SK-N-SH (cell line): ENCODE data around the gene WDR33. TPM values are rescaled to one million over a fixed set of nuclear protein-coding genes. Genes with fewer than 3 reads are reported as not detected.
"Not testable (repeated sequence)": the region's sequence is repeated elsewhere in the genome, so short reads cannot be mapped to it uniquely, and the experiment has no call there.

Experiments used
- CTCF ChIA-PET: fragments of 300-600, 350-600 bp; formaldehyde crosslinking; extraction: SDS; loops from one replicate; lab custom pipeline; 2021; lab: Yijun Ruan, JAX
- POLR2A ChIA-PET: fragments of 350-600 bp; sonication (Branson Sonifier 250); formaldehyde crosslinking; extraction: SDS; loops from one replicate; lab custom pipeline; 2020; ENCODE audit warnings: antibody characterized with exemption, inconsistent platforms; lab: Yijun Ruan, JAX
- DNase-seq: peaks from one replicate; pipeline ENCODE4 v3.0.0; 2012
- H2AFZ ChIP-seq: fragments of 200-600 bp; sonication (generic); 2 replicates; pipeline ENCODE4 v1.8.1; 2016; ENCODE audit warnings: antibody characterized with exemption, mild to moderate bottlenecking, low read depth
- H3F3A ChIP-seq: fragments of 200-600 bp; sonication (generic); replicated peaks from 2 replicates; pipeline ENCODE3; 2016; ENCODE audit warnings: antibody characterized with exemption, mild to moderate bottlenecking; ENCODE audit not compliant: insufficient read depth
- H3K27ac ChIP-seq, 2 experiments: fragments of 200-500 bp in 1 of 2; fragments of 200-600 bp in 1 of 2; sonication (Bioruptor generic) in 1 of 2; sonication (generic), shearing (Covaris generic) in 1 of 2; 2 replicates each; pipeline versions ENCODE4 v1.5.1 to v1.6.1; 2014 to 2016; ENCODE audit warnings: low read depth in 2 of 2, inconsistent platforms in 1 of 2, low read length in 1 of 2, mild to moderate bottlenecking in 1 of 2, mixed read lengths in 1 of 2
- H3K27me3 ChIP-seq: fragments of 200-600 bp; sonication (generic), shearing (Covaris generic); 2 replicates; pipeline ENCODE4 v1.6.1; 2016; ENCODE audit warnings: mixed run types; ENCODE audit not compliant: insufficient read depth
- H3K36me3 ChIP-seq, 2 experiments: fragments of 200-500 bp in 1 of 2; fragments of 200-600 bp in 1 of 2; sonication (Bioruptor generic) in 1 of 2; sonication (generic) in 1 of 2; replicated peaks in 1 of 2; 2 replicates each; pipeline versions ENCODE3 to v1.5.1; 2014 to 2016; ENCODE audit warnings: low read length in 1 of 2, mild to moderate bottlenecking in 1 of 2; ENCODE audit not compliant: insufficient read depth in 2 of 2, control insufficient read depth in 1 of 2
- H3K4me1 ChIP-seq, 2 experiments: fragments of 200-500 bp in 1 of 2; fragments of 200-600 bp in 1 of 2; sonication (Bioruptor generic) in 1 of 2; sonication (generic), shearing (Covaris generic) in 1 of 2; 2 replicates each; pipeline versions ENCODE4 v1.5.1 to v1.6.1; 2014 to 2016; ENCODE audit warnings: low read depth in 1 of 2, low read length in 1 of 2, mixed run types in 1 of 2; ENCODE audit not compliant: insufficient read depth in 2 of 2, control insufficient read depth in 1 of 2
- H3K4me2 ChIP-seq: fragments of 200-600 bp; sonication (generic), shearing (Covaris generic); 2 replicates; pipeline ENCODE4 v1.6.1; 2017; ENCODE audit warnings: mixed run types
- H3K4me3 ChIP-seq, 2 experiments: fragments of 200-500 bp in 1 of 2; fragments of 200-600 bp in 1 of 2; sonication (Bioruptor generic) in 1 of 2; sonication (generic), shearing (Covaris generic) in 1 of 2; 2 replicates each; pipeline versions ENCODE4 v1.5.1 to v1.8.1; 2014 to 2016; ENCODE audit warnings: low read depth in 2 of 2, inconsistent platforms in 1 of 2, low read length in 1 of 2, mild to moderate bottlenecking in 1 of 2, mixed read lengths in 1 of 2, moderate library complexity in 1 of 2
- H3K79me2 ChIP-seq: fragments of 200-600 bp; sonication (generic); 2 replicates; pipeline ENCODE4 v1.8.1; 2017; ENCODE audit warnings: mild to moderate bottlenecking; ENCODE audit not compliant: insufficient read depth
- H3K9ac ChIP-seq: fragments of 200-600 bp; sonication (generic); 2 replicates; pipeline ENCODE4 v1.6.1; 2017; ENCODE audit warnings: mixed run types
- H3K9me2 ChIP-seq: fragments of 200-600 bp; sonication (generic); 2 replicates; pipeline ENCODE4 v1.6.1; 2017; ENCODE audit warnings: mixed run types
- H3K9me3 ChIP-seq: fragments of 200-600 bp; sonication (generic); 2 replicates; pipeline ENCODE4 v1.6.1; 2017; ENCODE audit warnings: mixed run types, mild to moderate bottlenecking, moderate library complexity
- H4K20me1 ChIP-seq: fragments of 200-600 bp; sonication (generic); 2 replicates; pipeline ENCODE4 v1.6.1; 2017; ENCODE audit warnings: mild to moderate bottlenecking, mixed run types; ENCODE audit not compliant: insufficient read depth
- ELF1 ChIP-seq: IDR thresholded peaks from 2 replicates; pipeline ENCODE4 v1.4.0; 2012
- EZH2phosphoT487 ChIP-seq: fragments of 200-600 bp; sonication (generic); IDR thresholded peaks from 2 replicates; pipeline ENCODE4 v1.6.1; 2017; ENCODE audit warnings: low read depth, mixed run types, mild to moderate bottlenecking, antibody characterized with exemption, moderate library complexity, borderline replicate concordance
- FOSL2 ChIP-seq: IDR thresholded peaks from 2 replicates; pipeline ENCODE4 v1.4.0; 2012; ENCODE audit warnings: low read depth, mild to moderate bottlenecking, moderate library complexity, borderline replicate concordance
- JUND ChIP-seq: IDR thresholded peaks from 2 replicates; pipeline ENCODE4 v1.4.0; 2012
- MEF2A ChIP-seq: IDR thresholded peaks from 2 replicates; pipeline ENCODE4 v1.4.0; 2012; ENCODE audit warnings: low read depth, borderline replicate concordance
- RCOR1 ChIP-seq: fragments of 150-350 bp; IDR thresholded peaks from 2 replicates; pipeline ENCODE4 v1.6.1; 2017; ENCODE audit warnings: antibody characterized with exemption, low read length
- WGBS: methylation state at CpG from one replicate; pipeline ENCODE4 v1.1.6; 2017; ENCODE audit warnings: low lambda C conversion rate; 5-methylcytosine and 5-hydroxymethylcytosine counted together
- polyA plus RNA-seq, 3 experiments: library from polyadenylated mRNA; depleted of rRNA; stranded (reverse); fragments of >200 nt; gene quantifications; 2 replicates each; pipeline ENCODE4 v1.2.3, GENCODE V29; 2012
- TF ChIP-seq, protein P1 (sequence below): fragments of 200-600 bp; sonication (generic); IDR thresholded peaks from 2 replicates; pipeline ENCODE4 v1.6.1; 2017; ENCODE audit warnings: antibody characterized with exemption, mild to moderate bottlenecking, moderate library complexity

Gene WDR33
- polyA plus RNA-seq, 1 of the 3 experiments (the other 2 are of a cell fraction): 12.4 TPM

DNA sequence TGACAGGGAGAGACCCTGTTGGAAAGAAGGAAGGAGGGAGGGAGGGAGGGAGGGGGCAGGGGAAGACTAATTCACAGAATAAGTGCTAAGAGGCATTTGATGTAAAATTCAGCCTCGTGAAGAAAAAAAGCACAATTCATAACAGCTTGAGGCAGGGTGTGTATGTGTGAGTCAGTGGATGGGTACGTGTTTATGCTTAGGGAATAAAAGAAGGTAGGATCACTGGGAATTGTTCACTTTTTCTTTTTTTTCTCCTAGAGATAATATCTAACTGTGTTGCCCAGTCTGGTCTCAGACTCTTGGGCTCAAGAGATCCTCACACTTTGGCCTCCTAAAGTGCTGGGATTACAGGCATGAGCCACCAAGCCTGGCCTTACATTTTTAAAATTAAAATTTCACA is 39.2 kb downstream of the WDR33 start (continued):
- TF ChIP-seq EZH2phosphoT487 (no peak), RCOR1 (no peak), MEF2A (no peak), JUND (no peak)
- TF ChIP-seq, protein P1, sequence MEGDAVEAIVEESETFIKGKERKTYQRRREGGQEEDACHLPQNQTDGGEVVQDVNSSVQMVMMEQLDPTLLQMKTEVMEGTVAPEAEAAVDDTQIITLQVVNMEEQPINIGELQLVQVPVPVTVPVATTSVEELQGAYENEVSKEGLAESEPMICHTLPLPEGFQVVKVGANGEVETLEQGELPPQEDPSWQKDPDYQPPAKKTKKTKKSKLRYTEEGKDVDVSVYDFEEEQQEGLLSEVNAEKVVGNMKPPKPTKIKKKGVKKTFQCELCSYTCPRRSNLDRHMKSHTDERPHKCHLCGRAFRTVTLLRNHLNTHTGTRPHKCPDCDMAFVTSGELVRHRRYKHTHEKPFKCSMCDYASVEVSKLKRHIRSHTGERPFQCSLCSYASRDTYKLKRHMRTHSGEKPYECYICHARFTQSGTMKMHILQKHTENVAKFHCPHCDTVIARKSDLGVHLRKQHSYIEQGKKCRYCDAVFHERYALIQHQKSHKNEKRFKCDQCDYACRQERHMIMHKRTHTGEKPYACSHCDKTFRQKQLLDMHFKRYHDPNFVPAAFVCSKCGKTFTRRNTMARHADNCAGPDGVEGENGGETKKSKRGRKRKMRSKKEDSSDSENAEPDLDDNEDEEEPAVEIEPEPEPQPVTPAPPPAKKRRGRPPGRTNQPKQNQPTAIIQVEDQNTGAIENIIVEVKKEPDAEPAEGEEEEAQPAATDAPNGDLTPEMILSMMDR: no peak

DNA sequence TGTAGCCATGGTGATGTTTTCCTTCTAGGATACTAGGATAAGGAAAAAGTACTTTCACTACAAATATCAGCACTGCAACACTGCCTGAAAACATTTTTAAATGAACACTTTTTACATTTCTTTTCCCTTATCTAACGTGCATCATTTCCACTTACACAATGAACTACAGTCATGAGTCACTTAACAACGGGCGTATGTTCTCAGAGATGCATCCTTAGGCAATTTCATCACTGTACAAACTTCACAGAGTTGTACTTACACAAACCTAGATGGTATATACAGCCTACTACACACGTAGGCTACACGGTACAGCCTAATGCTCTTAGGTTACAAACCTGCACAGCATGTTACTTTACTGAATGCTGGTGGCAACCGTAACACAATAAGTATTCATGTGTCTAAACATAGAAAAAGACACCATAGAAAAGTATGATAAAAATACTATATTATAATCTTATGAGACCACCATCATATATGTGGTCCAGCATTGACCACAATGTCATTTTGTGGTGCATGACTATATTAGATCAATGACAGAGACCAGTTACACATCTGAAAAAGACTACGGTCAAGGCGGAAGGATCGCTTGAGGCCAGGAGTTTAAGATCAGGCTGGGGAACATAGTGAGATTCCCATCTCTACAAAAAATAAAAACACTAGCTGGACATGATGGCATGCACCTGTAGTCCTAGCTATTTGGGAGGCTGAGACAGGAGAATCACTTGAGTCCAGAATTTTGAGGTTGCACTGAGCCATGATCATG is 39.8 kb downstream of the WDR33 start:
- Histone ChIP-seq H3K27ac (peak overlapping the region in 1 of 2 experiments; percentile 73; a peak in 2 of 4 replicates), H3K4me1 (peaks cover 0 to 2% of the 10 kb centered on the region in 2 experiments; a peak in 1 of 4 replicates), H3K79me2 (peaks cover 93% of the 10 kb centered on the region), H3K36me3 (peaks cover 16 to 23% of the 10 kb centered on the region in 2 experiments), H3K4me2 (no peak overlapping the region), H3K9me3 (no peaks in the 10 kb centered on the region), H2AFZ (no peak overlapping the region), H3F3A (peaks cover 30% of the 10 kb centered on the region), H4K20me1 (peaks cover 26% of the 10 kb centered on the region; the same call in 1 of the 2 replicates), H3K9me2 (no peaks in the 10 kb centered on the region), H3K4me3 (no peak overlapping the region), H3K27me3 (no peaks in the 10 kb centered on the region), H3K9ac (no peak overlapping the region)
- 73% methylated on average over 9 of the region's 9 CpGs for WGBS
- no peak for DNase-seq
- ChIA-PET POLR2A (no interaction called here), CTCF (no interaction called here)
- TF ChIP-seq JUND (peak; percentile 52; the same call in 1 of the 2 replicates), FOSL2 (peak; percentile 51; the same call in 1 of the 2 replicates), ELF1 (no peak)

DNA sequence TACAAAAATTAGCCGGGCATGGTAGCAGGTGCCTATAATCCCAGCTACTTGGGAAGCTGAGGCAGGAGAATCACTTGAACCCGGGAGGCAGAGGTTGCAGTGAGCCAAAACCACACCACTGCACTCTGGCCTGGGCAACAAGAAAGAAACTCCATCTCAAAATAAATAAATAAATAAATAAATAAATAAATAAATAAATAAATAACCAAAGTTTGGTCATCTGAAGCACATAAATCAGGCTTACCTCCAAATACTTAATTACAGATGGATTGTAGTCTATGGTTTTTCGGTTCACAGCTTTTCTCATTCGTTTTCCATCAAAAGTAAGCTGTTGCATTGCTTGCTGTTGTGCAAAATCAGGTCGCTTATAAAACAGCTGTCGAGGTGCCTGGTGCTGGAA is 40.4 kb downstream of the WDR33 start:
- H3K9ac ChIP-seq, H2AFZ ChIP-seq, DNase-seq, POLR2A ChIA-PET, H3K4me1 ChIP-seq, H3K27me3 ChIP-seq, H3K4me3 ChIP-seq, H3K9me3 ChIP-seq, CTCF ChIA-PET, H3K4me2 ChIP-seq, H3K9me2 ChIP-seq: not testable (repeated sequence)
- H3K27ac ChIP-seq: peak overlapping the region in 1 of 2 experiments; percentile 73; a peak in 2 of 4 replicates
- H3K36me3 ChIP-seq: peaks cover 22 to 27% of the 10 kb centered on the region in 2 experiments
- peaks cover 92% of the 10 kb centered on the region for H3K79me2 ChIP-seq
- H4K20me1 ChIP-seq: peaks cover 20% of the 10 kb centered on the region; the same call in 1 of the 2 replicates
- WGBS: 95% methylated on average over 6 of the region's 6 CpGs
- H3F3A ChIP-seq: peaks cover 32% of the 10 kb centered on the region
